Measurements from ENCODE around the gene DYNC1LI2.

DNA sequence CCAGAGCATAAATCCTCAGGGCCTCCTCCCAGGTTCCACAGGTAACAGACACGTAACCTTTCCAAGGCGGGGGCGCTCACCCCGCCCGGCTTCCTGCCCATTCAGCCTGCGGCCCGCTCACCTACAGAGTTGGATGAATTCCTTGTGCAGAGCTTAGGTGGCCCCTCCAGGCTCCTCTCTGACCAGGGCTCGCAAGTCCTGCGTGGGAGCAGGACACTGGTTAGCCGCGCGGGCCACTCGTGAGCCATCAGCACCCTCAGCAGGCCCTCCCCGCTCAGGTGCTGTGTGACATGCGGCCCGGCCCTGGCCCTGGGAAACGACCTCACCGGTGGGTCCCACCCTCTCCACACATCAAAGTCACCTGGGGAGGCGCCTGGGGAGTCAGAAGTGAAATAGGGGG lies 49.4 kb upstream of the DYNC1LI2 start:
- TF ChIP-seq, protein P1, sequence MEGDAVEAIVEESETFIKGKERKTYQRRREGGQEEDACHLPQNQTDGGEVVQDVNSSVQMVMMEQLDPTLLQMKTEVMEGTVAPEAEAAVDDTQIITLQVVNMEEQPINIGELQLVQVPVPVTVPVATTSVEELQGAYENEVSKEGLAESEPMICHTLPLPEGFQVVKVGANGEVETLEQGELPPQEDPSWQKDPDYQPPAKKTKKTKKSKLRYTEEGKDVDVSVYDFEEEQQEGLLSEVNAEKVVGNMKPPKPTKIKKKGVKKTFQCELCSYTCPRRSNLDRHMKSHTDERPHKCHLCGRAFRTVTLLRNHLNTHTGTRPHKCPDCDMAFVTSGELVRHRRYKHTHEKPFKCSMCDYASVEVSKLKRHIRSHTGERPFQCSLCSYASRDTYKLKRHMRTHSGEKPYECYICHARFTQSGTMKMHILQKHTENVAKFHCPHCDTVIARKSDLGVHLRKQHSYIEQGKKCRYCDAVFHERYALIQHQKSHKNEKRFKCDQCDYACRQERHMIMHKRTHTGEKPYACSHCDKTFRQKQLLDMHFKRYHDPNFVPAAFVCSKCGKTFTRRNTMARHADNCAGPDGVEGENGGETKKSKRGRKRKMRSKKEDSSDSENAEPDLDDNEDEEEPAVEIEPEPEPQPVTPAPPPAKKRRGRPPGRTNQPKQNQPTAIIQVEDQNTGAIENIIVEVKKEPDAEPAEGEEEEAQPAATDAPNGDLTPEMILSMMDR (IDR thresholded peaks at IDR 0.05) = no peak
- TF ChIP-seq EZH2 (IDR thresholded peaks at IDR 0.05; ENCODE audit: borderline replicate concordance, insufficient read depth, low read depth, low read length, poor library complexity, severe bottlenecking) = no peak
